Fibroblast of lung (primary cell): Measurements from ENCODE around the gene CHMP4B. TPM values are rescaled to one million over a fixed set of nuclear protein-coding genes. Genes with fewer than 3 reads are reported as not detected.
"Not testable (repeated sequence)": the region's sequence is repeated elsewhere in the genome, so short reads cannot be mapped to it uniquely, and the experiment has no call there.

Experiments
- DNase-seq, 2 donors: peaks; one replicate each; pipeline versions ENCODE4 v3.0.0 to v3.0.0-alpha.2; 2010; ENCODE audit warnings: low read depth in 2 of 2
- H2AFZ ChIP-seq: 2 replicates; pipeline ENCODE4 v1.5.1; 2012; ENCODE audit warnings: low read length, control low read depth, inconsistent platforms
- H3K27ac ChIP-seq: 2 replicates; pipeline ENCODE4 v1.5.1; 2011; ENCODE audit warnings: low read length, control low read depth; ENCODE audit not compliant: insufficient read depth
- H3K27me3 ChIP-seq: 2 replicates; pipeline ENCODE4 v1.5.1; 2011; ENCODE audit warnings: mild to moderate bottlenecking, low read length; ENCODE audit not compliant: control insufficient read depth, insufficient read depth
- H3K36me3 ChIP-seq: 2 replicates; pipeline ENCODE4 v1.5.1; 2011; ENCODE audit warnings: low read length; ENCODE audit not compliant: control insufficient read depth, insufficient read depth
- H3K4me1 ChIP-seq: 2 replicates; pipeline ENCODE4 v1.5.1; 2011; ENCODE audit warnings: low read length; ENCODE audit not compliant: control insufficient read depth, insufficient read depth; ENCODE audit errors: extremely low read depth
- H3K4me2 ChIP-seq: 2 replicates; pipeline ENCODE4 v1.5.1; 2011; ENCODE audit warnings: low read length, control low read depth; ENCODE audit not compliant: insufficient read depth; ENCODE audit errors: extremely low read depth
- H3K4me3 ChIP-seq, 4 experiments: fragments of 200-600 bp in 1 of 4; sonication (generic) in 1 of 4; replicated peaks in 1 of 4; 2 replicates each; pipeline ENCODE4 v1.5.1; 2011 to 2016; ENCODE audit warnings: low read length in 4 of 4, low read depth in 3 of 4, mild to moderate bottlenecking in 3 of 4, control low read depth in 2 of 4, inconsistent platforms in 1 of 4, mixed read lengths in 1 of 4; ENCODE audit not compliant: insufficient read depth in 1 of 4; ENCODE audit errors: control extremely low read depth in 1 of 4
- H3K79me2 ChIP-seq: 2 replicates; pipeline ENCODE4 v1.5.1; 2012; ENCODE audit warnings: mild to moderate bottlenecking, low read length, inconsistent platforms; ENCODE audit not compliant: control insufficient read depth, insufficient read depth
- H3K9ac ChIP-seq: 2 replicates; pipeline ENCODE4 v1.5.1; 2011; ENCODE audit warnings: mild to moderate bottlenecking, low read length, control low read depth; ENCODE audit not compliant: insufficient read depth
- H3K9me3 ChIP-seq: 2 replicates; pipeline ENCODE4 v1.5.1; 2012; ENCODE audit warnings: low read depth, low read length; ENCODE audit not compliant: control insufficient read depth, insufficient read depth
- H4K20me1 ChIP-seq: 2 replicates; pipeline ENCODE4 v1.5.1; 2011; ENCODE audit warnings: low read length; ENCODE audit not compliant: control insufficient read depth, insufficient read depth; ENCODE audit errors: extremely low read depth
- EZH2 ChIP-seq: IDR thresholded peaks from 2 replicates; pipeline ENCODE4 v1.5.1; 2012; ENCODE audit warnings: low read length, control low read depth, mild to moderate bottlenecking; ENCODE audit errors: missing control alignments
- polyA plus RNA-seq, 2 donors: library from polyadenylated mRNA; depleted of rRNA in 1 of 2; stranded (reverse) in 1 of 2; unstranded in 1 of 2; fragments of >200 nt; gene quantifications; 2 replicates each; pipeline ENCODE4 v1.2.1, GENCODE V29; 2011 to 2012; ENCODE audit warnings: missing spikeins in 1 of 2
- total RNA-seq: library from RNA; depleted of rRNA; stranded (reverse); fragments of >200 nt; gene quantifications from 2 replicates; pipeline ENCODE4 v1.2.1, GENCODE V29; 2014
- TF ChIP-seq, protein P1 (sequence below), 2 donors: IDR thresholded peaks in 1 of 2; conservative IDR thresholded peaks in 1 of 2; 1 replicate in 1 of 2; 2 replicates in 1 of 2; pipeline ENCODE4 v1.5.1; 2011 to 2012; ENCODE audit warnings: low read length in 2 of 2, control low read depth in 1 of 2, inconsistent platforms in 1 of 2, low read depth in 1 of 2, mild to moderate bottlenecking in 1 of 2

CHMP4B gene
- total and polyA plus RNA-seq, 2 donors (not counting 1 experiment from before 2014, with no cell fraction given), result 26.3 to 83.2 TPM

DNA sequence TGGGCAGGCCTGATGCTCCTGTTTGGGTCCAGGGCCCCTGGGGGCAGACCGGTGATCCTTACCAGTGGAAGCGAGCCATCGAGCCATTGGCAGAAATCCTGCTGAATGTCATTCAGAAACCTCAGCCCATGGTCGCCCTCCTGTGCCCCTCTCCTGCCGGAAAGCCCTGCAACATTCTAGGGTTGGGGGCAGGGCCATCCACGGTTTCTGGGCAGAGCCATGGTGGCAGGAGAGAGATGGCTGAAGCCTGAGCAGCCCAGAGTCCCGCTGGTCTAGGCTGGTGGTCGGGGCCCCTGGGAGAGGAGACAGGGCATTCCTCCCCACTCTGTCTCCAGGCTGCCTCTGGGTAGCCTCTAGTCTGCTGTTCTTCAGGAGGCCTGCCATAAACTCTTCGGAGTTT is 19.6 kb upstream of the CHMP4B start:
- no peak overlapping the region for H2AFZ ChIP-seq
- H3K79me2 ChIP-seq, result no peaks in the 10 kb centered on the region
- no peaks in the 10 kb centered on the region for H3K27me3 ChIP-seq
- H3K9me3 ChIP-seq, result no peaks in the 10 kb centered on the region
- TF ChIP-seq, protein P1, sequence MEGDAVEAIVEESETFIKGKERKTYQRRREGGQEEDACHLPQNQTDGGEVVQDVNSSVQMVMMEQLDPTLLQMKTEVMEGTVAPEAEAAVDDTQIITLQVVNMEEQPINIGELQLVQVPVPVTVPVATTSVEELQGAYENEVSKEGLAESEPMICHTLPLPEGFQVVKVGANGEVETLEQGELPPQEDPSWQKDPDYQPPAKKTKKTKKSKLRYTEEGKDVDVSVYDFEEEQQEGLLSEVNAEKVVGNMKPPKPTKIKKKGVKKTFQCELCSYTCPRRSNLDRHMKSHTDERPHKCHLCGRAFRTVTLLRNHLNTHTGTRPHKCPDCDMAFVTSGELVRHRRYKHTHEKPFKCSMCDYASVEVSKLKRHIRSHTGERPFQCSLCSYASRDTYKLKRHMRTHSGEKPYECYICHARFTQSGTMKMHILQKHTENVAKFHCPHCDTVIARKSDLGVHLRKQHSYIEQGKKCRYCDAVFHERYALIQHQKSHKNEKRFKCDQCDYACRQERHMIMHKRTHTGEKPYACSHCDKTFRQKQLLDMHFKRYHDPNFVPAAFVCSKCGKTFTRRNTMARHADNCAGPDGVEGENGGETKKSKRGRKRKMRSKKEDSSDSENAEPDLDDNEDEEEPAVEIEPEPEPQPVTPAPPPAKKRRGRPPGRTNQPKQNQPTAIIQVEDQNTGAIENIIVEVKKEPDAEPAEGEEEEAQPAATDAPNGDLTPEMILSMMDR (conservative IDR thresholded peaks at IDR 0.05 in 1 of 2, IDR thresholded peaks at IDR 0.05 in 1 of 2; ENCODE audit: low read depth in 1 of 2, low read length in 2 of 2), result no peak
- TF ChIP-seq EZH2, result no peak
- no peaks in the 10 kb centered on the region for H4K20me1 ChIP-seq
- H3K4me1 ChIP-seq, result peaks cover 7% of the 10 kb centered on the region
- H3K4me3 ChIP-seq, result no peak overlapping the region
- H3K36me3 ChIP-seq, result peaks cover 3% of the 10 kb centered on the region
- H3K9ac ChIP-seq, result no peak overlapping the region
- H3K4me2 ChIP-seq, result no peak overlapping the region
- no peak for DNase-seq
- no peak overlapping the region for H3K27ac ChIP-seq

DNA sequence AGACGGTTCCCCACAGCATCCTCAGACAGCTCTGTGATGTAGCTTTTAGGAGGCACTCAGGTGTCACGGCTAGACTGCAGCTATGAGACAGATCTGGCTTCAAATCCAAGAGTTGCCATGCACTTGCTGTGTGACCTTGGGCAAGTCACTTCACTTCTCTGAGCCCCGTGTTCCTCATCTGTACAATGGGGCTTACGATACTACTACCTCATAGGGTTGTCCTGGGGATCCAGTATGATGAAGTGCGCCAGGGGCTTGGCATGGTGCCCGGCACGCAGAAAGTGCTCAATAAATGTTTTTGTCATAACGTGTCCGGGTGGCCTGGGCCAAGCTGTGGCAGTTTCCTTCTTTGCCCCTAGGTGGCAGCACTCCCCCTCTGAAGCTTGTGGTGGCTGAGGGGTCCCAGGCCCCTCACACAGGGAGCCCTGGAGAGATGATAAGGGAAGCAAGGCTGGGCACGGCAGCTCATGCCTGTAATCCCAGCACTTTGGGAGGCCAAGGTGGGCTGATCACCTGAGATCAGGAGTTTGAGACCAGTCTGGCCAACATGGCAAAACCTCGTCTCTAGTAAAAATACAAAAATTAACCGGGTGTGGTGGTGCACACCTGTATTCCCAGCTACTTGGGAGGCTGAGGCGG is 19.1 kb upstream of the CHMP4B start:
- Histone ChIP-seq H2AFZ (no peak overlapping the region), H3K9me3 (no peaks in the 10 kb centered on the region), H3K4me3 (no peak overlapping the region), H4K20me1 (no peaks in the 10 kb centered on the region), H3K4me2 (no peak overlapping the region), H3K4me1 (peaks cover 7% of the 10 kb centered on the region), H3K79me2 (no peaks in the 10 kb centered on the region), H3K9ac (no peak overlapping the region), H3K36me3 (peaks cover 3% of the 10 kb centered on the region), H3K27me3 (no peaks in the 10 kb centered on the region), H3K27ac (no peak overlapping the region)
- DNase-seq, result peak; percentile 44 to 55
- TF ChIP-seq, protein P1 (conservative IDR thresholded peaks at IDR 0.05 in 1 of 2, IDR thresholded peaks at IDR 0.05 in 1 of 2; ENCODE audit: low read depth in 1 of 2, low read length in 2 of 2), result peak; percentile 69 to 80
- no peak for TF ChIP-seq EZH2

DNA sequence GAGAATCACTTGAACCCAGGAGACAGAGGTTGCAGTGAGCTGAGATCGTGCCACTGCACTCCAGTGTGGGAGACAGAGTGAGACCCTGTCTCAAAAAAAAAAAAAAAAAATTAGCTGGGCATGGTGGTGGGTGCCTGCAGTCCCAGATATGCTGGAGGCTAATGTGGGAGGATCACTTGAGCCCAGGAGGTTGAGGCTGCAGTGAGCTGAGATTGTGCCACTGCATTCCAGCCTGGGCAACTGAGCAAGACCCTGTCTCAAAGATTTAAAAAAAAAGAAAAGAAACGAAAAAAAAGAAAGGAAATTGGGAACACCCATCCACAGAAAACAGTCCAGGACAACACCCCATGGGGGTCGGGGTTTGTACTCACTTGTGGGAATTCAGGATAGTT is 18.6 kb upstream of the CHMP4B start:
- H3K4me3 ChIP-seq, DNase-seq, H3K4me1 ChIP-seq, H3K27me3 ChIP-seq, H3K27ac ChIP-seq, H4K20me1 ChIP-seq, H2AFZ ChIP-seq, H3K36me3 ChIP-seq, H3K79me2 ChIP-seq, H3K4me2 ChIP-seq, H3K9ac ChIP-seq, H3K9me3 ChIP-seq: not testable (repeated sequence)
